Lower leg skin (tissue), 4 donors: ENCODE measurements around the gene ZNF491. TPM values are rescaled to one million over a fixed set of nuclear protein-coding genes. Genes with fewer than 3 reads are reported as not detected.
"Not testable (repeated sequence)": the region's sequence is repeated elsewhere in the genome, so short reads cannot be mapped to it uniquely, and the experiment has no call there.

Experiments used
- DNase-seq, 2 donors: peaks; one replicate each; pipeline ENCODE4 v3.0.0-alpha.2; 2019; ENCODE audit warnings: low spot score in 2 of 2
- H3K4me3 ChIP-seq: fragments of 200-600 bp; sonication (generic); 2 replicates; pipeline ENCODE4 v1.5.1; 2017; ENCODE audit warnings: mild to moderate bottlenecking, low read depth; ENCODE audit not compliant: poor library complexity, severe bottlenecking
- CTCF ChIP-seq, 3 donors: fragments of 450-650 bp; IDR thresholded peaks; one replicate each; pipeline ENCODE4 v1.5.1; 2016; ENCODE audit warnings: antibody characterized with exemption in 3 of 3, mild to moderate bottlenecking in 3 of 3, moderate library complexity in 2 of 3
- POLR2A ChIP-seq, 2 donors: fragments of 450-650 bp; IDR thresholded peaks; one replicate each; pipeline ENCODE4 v1.6.1; 2016 to 2017; ENCODE audit warnings: antibody characterized with exemption in 2 of 2, mild to moderate bottlenecking in 1 of 2, moderate library complexity in 1 of 2
- WGBS, 2 donors: methylation state at CpG; one replicate each; pipeline ENCODE4 v1.1.5; 2018; 5-methylcytosine and 5-hydroxymethylcytosine counted together
- intact Hi-C: fragments of 100-400 bp; cut with DNase I; formaldehyde crosslinking; loops from one replicate; pipeline ENCODE4 v1.15.0; 2023; ENCODE audit warnings: low total_unique reads
- total RNA-seq, 4 donors: library from RNA; depleted of rRNA; stranded (reverse); fragments of >200 nt; gene quantifications; one replicate each; pipeline ENCODE4 v1.1.0, GENCODE V29; 2016

ZNF491 gene
- total RNA-seq, 4 donors from 2014 or later: 0.74 to 2.1 (median 1.3) TPM; not detected in 1

DNA sequence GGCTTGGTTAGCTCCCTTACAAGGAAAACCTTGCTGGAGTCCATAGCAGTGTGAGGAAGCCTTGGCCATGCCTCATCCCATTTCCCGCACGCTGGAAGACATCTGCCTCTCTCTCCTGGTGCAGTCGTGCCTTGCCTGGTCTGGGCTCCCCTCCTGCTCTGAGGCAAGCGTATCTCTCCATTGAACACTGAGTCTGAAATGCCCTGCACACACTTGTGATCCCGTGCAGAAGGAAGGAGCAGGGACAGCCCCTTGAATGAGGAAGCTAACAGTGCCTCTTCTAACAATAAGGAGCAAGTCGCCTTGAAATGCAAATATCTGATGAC is 15.3 kb downstream of the ZNF491 start:
- DNase-seq: no peak
- TF ChIP-seq POLR2A (IDR thresholded peaks at IDR 0.05) (no peak), CTCF (IDR thresholded peaks at IDR 0.05) (no peak)
- intact Hi-C loops: no loop called here
- peak overlapping the region; percentile 74 for H3K4me3 ChIP-seq
- WGBS, 2 donors: 0 to 3% methylated on average over 6 of the region's 6 CpGs

DNA sequence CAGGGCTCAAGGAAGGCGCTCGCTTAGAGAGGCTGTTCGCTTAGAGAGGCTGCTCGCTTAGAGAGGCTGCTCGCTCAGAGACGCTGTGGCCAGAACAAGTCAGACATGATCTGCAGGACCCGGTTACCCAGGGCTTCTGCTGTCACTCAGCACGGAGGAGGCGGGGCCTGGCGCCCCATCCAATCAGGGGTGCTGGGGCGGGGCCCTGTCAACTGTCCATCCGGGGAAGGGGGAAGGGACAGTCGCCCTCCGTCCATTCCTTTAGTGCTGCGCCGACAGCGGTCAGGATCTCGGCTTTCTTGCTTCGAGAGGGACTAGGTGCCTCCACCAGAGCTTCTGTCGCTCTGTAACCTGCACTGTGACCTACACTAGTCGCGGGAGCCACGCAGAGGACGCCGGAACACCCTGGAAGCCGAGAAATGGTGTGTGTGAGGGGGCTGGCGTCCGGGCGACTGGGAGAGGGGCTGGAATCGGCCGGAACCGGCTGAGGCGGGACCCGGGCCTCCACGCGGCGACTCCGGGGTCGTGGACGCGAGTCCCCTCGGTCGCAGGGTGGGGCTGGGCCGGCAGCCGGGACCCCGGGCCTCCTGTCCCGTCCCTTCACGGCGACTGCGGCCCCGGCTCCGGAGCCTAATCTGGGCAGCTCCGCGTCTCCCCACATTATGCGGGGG is 15.8 kb downstream of the ZNF491 start, which contains the start of gene ZNF440:
ZNF440 (plus strand) TSS at position 245 of the 671 bp plus-strand sequence; CDS start at position 420, 175 bp downstream.
- peak within 1 kb of the TSS; percentile 74 for H3K4me3 ChIP-seq
- DNase-seq: peak; percentile 95 to 99
- TF ChIP-seq CTCF (IDR thresholded peaks at IDR 0.05) (no peak), POLR2A (IDR thresholded peaks at IDR 0.05) (peak in 1 of 2 donors; percentile 54)
- intact Hi-C loops: no loop called here
- 0 to 1% methylated on average over 35 to 51 of the region's 55 CpGs for WGBS, 2 donors

DNA sequence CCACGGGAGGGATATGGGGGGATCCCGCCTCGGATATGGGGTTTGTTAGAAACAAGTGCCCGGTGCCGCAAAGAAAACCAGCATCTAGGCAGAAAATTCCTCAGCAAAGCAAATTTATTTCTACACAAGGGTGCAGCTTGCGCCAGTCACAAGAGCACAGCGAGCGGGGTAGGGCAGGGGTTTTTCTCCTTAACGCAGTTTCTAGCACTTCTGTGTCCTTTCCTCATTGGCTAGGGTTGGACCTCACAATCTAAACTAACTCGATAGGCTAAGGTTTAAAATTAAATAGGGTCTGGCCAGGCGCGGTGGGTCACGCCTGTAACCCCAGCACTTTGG is 16.3 kb downstream of the ZNF491 start:
- TF ChIP-seq POLR2A (IDR thresholded peaks at IDR 0.05): no peak
- TF ChIP-seq CTCF (IDR thresholded peaks at IDR 0.05): no peak
- WGBS, 2 donors: 5 to 9% methylated on average over 13 of the region's 13 CpGs
- intact Hi-C loops: no loop called here
- peak in 1 of 2 donors; percentile 83 for DNase-seq
- peak overlapping the region; percentile 74 for H3K4me3 ChIP-seq

- TF ChIP-seq POLR2A (IDR thresholded peaks at IDR 0.05) (no peak), CTCF (IDR thresholded peaks at IDR 0.05) (no peak)
- no peak for DNase-seq
- intact Hi-C loops: no loop called here
- 57 to 89% methylated on average over 5 of the region's 5 CpGs for WGBS, 2 donors
- no peak overlapping the region for H3K4me3 ChIP-seq
Observed at GRCh38 chr19:11821474-11822109, 23.3 kb downstream of the ZNF491 start.

GRCh38 chr19:11828957-11829876 is 30.9 kb downstream of the ZNF491 start:
- 95 to 96% methylated on average over 7 of the region's 7 CpGs for WGBS, 2 donors
- intact Hi-C loops, DNase-seq, H3K4me3 ChIP-seq: not testable (repeated sequence)
